ENCODE results near the gene SPATA31D4.
"Not testable (repeated sequence)": the region's sequence is repeated elsewhere in the genome, so short reads cannot be mapped to it uniquely, and the experiment has no call there.

Gene SPATA31D4

GRCh38 chr9:81928305-81928704 is at the start of gene SPATA31D4:
Gene SPATA31D4, plus strand, starts transcription at chr9:81928428. Its CDS starts 86 bp downstream, at chr9:81928514.
- in situ Hi-C loops (cut with MboI; ENCODE audit: low sequenced_read_pairs): not testable (repeated sequence)

GRCh38 chr9:81878530-81878929 is 49.7 kb upstream of the SPATA31D4 start:
- in situ Hi-C loops (cut with MboI; ENCODE audit: low sequenced_read_pairs): no loop called here

GRCh38 chr9:81879501-81879916 is 48.7 kb upstream of the SPATA31D4 start:
- in situ Hi-C loops (cut with MboI; ENCODE audit: low sequenced_read_pairs): no loop called here

GRCh38 chr9:81885602-81886001 is 42.6 kb upstream of the SPATA31D4 start:
- in situ Hi-C loops (cut with MboI; ENCODE audit: low sequenced_read_pairs): no loop called here

GRCh38 chr9:81886665-81887064 is 41.6 kb upstream of the SPATA31D4 start:
- in situ Hi-C loops (cut with MboI; ENCODE audit: low sequenced_read_pairs): no loop called here

GRCh38 chr9:81890104-81890503 is 38.1 kb upstream of the SPATA31D4 start:
- in situ Hi-C loops (cut with MboI; ENCODE audit: low sequenced_read_pairs): no loop called here

- in situ Hi-C loops (cut with MboI; ENCODE audit: low sequenced_read_pairs): no loop called here
Observed at GRCh38 chr9:81892440-81892839, 35.8 kb upstream of the SPATA31D4 start.

DNA sequence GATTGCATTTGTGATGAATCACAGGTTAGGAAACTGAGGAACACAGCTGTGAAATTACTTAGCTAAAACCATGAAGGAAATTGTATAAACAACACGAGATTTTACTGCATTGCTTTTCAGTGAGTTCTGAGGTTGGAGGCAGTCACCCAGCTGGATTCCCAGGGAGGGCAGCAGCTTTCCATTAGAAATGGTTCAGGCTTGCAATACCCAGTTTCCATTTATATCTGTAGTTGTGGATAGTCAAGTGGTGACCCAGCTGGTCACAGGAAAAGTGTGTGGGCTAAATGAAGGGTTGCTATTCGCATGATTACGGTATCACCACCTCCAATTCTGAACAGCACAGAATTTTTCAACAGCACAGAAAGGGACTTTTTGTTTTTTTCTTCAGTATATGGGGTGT is 34.3 kb upstream of the SPATA31D4 start:
- in situ Hi-C loops (cut with MboI; ENCODE audit: low sequenced_read_pairs): no loop called here

GRCh38 chr9:81894891-81895290 is 33.3 kb upstream of the SPATA31D4 start:
- in situ Hi-C loops (cut with MboI; ENCODE audit: low sequenced_read_pairs): no loop called here

- in situ Hi-C loops (cut with MboI; ENCODE audit: low sequenced_read_pairs): no loop called here
Observed at GRCh38 chr9:81896070-81896469, 32.2 kb upstream of the SPATA31D4 start.

DNA sequence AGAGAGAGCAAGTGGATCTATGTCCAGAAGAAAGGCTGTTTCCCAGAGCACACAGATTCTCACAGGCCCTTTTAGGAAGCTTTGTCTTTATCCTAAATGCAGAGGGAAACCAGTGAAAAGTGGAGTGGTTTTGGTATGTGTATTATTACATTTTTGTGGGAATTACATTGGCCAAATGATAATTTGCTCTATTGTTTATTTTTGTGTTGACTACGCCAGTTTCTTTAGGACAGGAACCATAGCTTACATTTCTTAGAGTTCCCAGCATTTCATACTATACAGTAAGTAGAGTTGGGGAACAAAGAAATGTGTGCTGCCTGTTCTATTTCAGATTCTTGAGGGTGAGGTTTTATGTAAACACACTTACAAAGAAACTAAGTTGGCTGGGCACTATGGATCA is 29.4 kb upstream of the SPATA31D4 start:
- in situ Hi-C loops (cut with MboI; ENCODE audit: low sequenced_read_pairs): no loop called here

- in situ Hi-C loops (cut with MboI; ENCODE audit: low sequenced_read_pairs): no loop called here
Observed at GRCh38 chr9:81902196-81902595, 26.0 kb upstream of the SPATA31D4 start.

DNA sequence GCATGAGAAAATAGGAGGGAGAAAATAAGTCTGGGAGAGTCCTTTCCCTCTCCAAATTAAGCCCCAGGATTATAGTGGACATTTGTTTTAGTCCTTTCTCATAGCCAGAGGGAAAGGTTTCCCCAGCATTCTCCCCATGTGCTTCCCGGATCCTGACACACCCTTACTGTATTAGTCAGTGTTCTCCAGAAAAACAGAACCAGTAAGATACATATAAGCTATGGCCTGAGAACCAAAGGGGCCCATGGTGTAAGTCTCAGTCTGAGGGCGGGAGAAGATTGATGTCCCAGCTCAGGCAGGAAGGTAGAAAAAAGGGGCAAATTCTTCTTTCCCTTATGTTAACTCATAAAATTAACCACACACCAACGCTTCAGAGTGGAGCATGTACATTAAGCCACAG is 25.6 kb upstream of the SPATA31D4 start:
- in situ Hi-C loops (cut with MboI; ENCODE audit: low sequenced_read_pairs): no loop called here

DNA sequence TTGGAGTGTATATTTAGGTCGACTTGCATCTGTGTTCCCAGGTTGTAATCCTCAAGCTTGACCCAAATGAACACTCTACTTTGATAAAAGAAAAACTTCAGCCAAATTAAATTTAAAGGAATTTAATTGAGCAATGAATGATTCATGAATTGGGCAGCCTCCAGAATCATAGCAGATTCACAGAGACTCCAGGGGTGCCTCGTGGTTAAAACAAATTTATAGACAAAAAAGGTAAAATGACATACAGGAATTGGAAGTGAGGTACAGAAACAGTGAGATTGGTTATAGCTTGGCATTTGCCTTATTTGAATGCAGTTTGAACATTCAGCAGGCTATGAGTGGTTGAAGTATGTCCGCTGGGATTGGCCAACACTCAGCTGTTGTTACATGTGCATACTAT is 21.6 kb upstream of the SPATA31D4 start:
- in situ Hi-C loops (cut with MboI; ENCODE audit: low sequenced_read_pairs): no loop called here

GRCh38 chr9:81912135-81912534 is 16.1 kb upstream of the SPATA31D4 start:
- in situ Hi-C loops (cut with MboI; ENCODE audit: low sequenced_read_pairs): no loop called here

- in situ Hi-C loops (cut with MboI; ENCODE audit: low sequenced_read_pairs): no loop called here
Observed at GRCh38 chr9:81915801-81916505, 12.3 kb upstream of the SPATA31D4 start.

GRCh38 chr9:81918507-81918906 is 9.7 kb upstream of the SPATA31D4 start:
- in situ Hi-C loops (cut with MboI; ENCODE audit: low sequenced_read_pairs): not testable (repeated sequence)

GRCh38 chr9:81930147-81930546 is 1.9 kb downstream of the SPATA31D4 start:
- in situ Hi-C loops (cut with MboI; ENCODE audit: low sequenced_read_pairs): not testable (repeated sequence)

GRCh38 chr9:81933547-81933946 is 5.3 kb downstream of the SPATA31D4 start:
- in situ Hi-C loops (cut with MboI; ENCODE audit: low sequenced_read_pairs): not testable (repeated sequence)

DNA sequence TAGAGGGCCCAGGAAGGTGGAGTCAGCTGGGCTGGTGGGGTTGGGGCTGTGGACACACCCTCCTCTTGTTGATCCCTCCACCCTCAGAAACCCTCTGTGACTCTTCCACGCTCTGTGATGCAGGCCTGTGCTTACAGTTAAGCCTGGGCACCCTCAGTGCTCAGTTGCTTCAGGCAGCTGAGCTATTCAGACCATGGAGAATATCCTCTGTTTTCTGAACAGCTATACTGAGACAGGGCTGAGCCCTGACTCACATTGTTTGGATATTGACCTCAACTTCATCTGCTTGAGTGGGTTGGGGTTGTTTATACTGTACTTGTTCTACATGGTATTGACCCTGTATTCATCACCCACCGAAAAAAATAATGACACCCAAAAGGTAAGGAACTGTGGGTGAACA is 15.2 kb downstream of the SPATA31D4 start, which contains the start of gene SPATA31D3:
TSS of gene SPATA31D3 (plus strand) at position 108 of the 400 bp plus-strand sequence. CDS start at position 194, 86 bp downstream.
- in situ Hi-C loops (cut with MboI; ENCODE audit: low sequenced_read_pairs): not testable (repeated sequence)

DNA sequence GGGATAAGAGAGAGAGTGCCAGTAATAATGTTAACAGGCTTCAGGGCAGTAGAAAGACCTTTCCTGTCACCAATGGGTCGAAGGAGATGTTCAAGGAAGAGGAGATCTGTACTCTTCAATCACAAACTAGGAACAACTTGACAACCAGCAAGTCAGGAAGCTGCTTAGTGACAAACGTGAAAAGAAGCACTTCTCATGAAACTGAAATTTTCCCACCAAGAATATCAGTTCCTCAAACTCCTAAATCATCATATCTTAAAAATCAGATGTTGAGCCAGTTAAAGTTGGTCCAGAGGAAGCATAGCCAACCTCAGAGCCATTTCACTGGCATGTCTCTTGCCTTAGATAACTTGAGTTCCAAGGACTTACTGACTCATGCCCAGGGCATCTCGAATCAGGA is 20.4 kb downstream of the SPATA31D4 start:
- in situ Hi-C loops (cut with MboI; ENCODE audit: low sequenced_read_pairs): not testable (repeated sequence)

DNA sequence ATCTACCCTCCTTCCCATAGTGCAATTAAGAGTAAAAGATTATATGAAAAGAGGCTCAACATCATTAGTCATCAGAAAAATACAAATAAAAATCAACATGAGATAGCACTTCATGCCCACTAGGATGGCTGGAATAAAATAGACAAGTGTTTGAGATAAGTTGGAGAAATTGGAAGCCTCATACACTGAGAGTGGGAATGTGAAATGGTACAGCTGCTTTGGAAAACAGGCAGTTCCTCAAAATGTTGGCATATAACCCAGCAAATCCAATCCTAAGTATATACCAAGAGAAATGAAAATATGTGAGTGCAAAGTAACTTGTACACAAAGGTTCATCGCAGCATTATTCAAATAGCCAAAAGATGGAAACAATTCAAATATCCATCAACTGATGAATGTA is 24.9 kb downstream of the SPATA31D4 start:
- in situ Hi-C loops (cut with MboI; ENCODE audit: low sequenced_read_pairs): no loop called here

GRCh38 chr9:81955625-81956024 is 27.4 kb downstream of the SPATA31D4 start:
- in situ Hi-C loops (cut with MboI; ENCODE audit: low sequenced_read_pairs): no loop called here

Data from hTERT RPE-1 (cell line).